HG02852 (cell line): Measurements from ENCODE around the gene DNM1.

Experiments
- ATAC-seq: cut with Tn5 transposase; IDR thresholded peaks from one replicate; pipeline ENCODE4 v1.9.1; 2021; ENCODE audit warnings: mild to moderate bottlenecking, moderate library complexity; ENCODE audit not compliant: unreplicated experiment

Gene DNM1

DNA sequence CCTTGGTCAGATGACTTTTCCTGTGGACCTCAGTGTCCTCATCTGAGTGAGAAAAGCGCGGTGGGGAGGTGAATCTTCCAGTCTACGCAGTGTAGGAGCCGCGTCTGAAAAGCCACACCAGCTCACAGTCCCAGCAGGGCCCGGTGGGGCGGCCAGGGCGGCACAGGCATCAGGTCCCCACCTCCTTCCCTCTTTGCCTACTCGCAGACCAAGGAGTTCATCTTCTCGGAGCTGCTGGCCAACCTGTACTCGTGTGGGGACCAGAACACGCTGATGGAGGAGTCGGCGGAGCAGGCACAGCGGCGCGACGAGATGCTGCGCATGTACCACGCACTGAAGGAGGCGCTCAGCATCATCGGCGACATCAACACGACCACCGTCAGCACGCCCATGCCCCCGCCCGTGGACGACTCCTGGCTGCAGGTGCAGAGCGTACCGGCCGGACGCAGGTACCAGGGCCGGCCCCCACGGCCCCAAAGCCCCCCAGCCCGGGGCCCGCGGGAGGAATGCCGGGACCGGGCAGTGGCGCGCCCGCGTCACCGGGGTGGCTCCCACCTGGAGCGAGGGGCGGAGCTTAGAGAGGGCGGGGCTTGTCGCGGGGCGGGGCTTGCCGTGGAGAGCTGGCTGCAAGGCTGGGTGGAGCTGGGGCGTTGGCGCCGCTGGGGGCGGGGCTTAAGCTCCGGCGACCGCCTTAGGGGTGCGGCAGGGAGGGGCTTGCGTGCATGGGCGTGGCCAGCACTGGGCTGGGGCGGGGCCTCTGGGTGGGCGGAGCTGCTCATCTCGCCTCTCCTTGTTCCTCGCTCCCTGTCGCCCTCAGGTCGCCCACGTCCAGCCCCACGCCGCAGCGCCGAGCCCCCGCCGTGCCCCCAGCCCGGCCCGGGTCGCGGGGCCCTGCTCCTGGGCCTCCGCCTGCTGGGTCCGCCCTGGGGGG, 47.0 kb downstream of the DNM1 start:
- ATAC-seq: peak; percentile 82

- ATAC-seq: peak; percentile 21
Observed at GRCh38 chr9:128250839-128251731, 47.9 kb downstream of the DNM1 start.

GRCh38 chr9:128251732-128252100, 48.5 kb downstream of the DNM1 start:
- no peak for ATAC-seq

- ATAC-seq: no peak
Observed at GRCh38 chr9:128252317-128253139, 49.3 kb downstream of the DNM1 start.

GRCh38 chr9:128253140-128253990, 50.2 kb downstream of the DNM1 start:
- no peak for ATAC-seq

- no peak for ATAC-seq
Observed at GRCh38 chr9:128253991-128254346, 50.8 kb downstream of the DNM1 start.

DNA sequence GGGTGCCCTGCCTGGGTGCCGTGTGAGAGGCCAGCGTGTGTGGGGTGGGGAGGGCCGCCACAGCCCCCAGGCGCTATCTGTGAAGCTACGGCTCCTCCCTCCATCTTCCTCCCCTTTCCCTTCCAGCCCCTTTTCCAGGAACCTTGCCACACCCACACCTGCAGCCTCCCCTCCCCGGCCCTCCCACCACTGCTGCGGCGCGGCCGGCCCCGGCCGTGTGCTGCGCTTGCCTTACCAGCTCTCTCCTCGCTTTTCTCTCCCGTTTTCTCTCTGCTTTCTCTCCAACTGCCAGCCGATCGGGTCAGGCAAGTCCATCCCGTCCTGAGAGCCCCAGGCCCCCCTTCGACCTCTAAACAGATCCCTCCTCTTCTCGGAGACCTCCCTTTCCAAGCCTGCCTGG, 51.2 kb downstream of the DNM1 start:
- ATAC-seq: no peak

- no peak for ATAC-seq
Observed at GRCh38 chr9:128254855-128255759, 51.9 kb downstream of the DNM1 start.

- no peak for ATAC-seq
Observed at GRCh38 chr9:128257086-128257825, 54.1 kb downstream of the DNM1 start.

GRCh38 chr9:128257907-128258306, 54.7 kb downstream of the DNM1 start:
- ATAC-seq: no peak

- ATAC-seq: no peak
Observed at GRCh38 chr9:128258326-128258725, 55.1 kb downstream of the DNM1 start.

GRCh38 chr9:128259156-128259555, 56.0 kb downstream of the DNM1 start:
- no peak for ATAC-seq

- ATAC-seq: no peak
Observed at GRCh38 chr9:128260340-128260739, 57.2 kb downstream of the DNM1 start.

- no peak for ATAC-seq
Observed at GRCh38 chr9:128262687-128263086, 59.5 kb downstream of the DNM1 start.

DNA sequence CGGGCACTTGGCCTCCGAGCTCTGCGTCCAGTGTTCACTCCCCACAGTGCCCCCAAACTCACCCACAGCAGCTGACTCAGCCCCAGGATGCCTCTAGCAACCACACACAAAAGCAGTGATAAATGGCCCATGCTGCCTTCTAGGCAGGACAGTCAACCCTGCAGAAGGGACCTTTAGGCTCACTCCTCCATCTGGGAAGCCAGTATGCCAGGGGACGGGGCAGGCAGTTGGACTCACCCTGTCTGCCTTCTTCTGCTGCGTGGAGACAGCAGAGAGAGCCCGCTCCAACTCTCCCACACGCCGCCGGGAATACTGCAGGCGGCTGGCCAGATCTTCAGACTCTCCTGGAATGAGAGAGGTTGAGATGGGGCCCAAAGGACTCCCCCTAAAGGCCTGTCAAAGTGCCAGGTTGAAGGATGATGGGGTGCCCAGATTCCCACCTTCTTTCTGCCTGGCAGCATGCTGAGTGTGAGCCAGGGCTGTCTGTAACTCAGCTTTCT, 62.2 kb downstream of the DNM1 start:
- no peak for ATAC-seq

DNA sequence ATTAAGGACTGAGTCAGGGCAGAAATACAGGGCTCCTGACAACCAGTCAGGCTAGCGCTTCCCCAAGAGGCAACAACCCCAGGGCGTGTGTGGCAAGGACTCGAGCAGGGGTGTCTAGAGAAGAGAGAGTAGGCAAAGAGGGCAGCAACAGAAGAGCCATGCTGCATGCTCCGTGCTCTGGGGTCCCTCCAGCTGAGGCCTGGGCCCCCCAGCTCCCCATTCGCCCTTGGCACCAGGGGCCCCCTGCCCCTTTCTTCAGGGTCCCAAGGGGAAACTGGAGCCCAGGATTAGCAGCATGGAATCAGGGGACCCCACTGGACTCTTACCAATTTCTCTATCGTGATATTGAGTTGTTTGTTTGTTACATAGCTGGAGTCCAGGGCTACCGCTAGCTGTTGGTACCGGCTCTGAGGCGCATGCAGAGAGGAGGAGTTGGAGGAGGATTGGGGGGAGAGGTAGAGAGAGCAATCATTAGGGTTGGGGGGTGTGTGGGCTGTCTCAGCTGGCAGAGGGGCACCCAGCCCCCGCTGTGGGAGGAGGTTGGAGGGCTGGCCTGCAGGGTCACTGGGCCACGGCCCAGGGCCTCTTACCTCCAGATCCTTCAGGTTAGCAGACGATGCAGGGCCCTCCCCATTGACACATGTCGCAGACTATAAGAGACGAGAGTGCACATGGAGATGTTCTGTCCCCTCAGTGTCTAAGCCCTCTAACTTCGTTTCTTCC, 63.9 kb downstream of the DNM1 start:
- no peak for ATAC-seq

DNA sequence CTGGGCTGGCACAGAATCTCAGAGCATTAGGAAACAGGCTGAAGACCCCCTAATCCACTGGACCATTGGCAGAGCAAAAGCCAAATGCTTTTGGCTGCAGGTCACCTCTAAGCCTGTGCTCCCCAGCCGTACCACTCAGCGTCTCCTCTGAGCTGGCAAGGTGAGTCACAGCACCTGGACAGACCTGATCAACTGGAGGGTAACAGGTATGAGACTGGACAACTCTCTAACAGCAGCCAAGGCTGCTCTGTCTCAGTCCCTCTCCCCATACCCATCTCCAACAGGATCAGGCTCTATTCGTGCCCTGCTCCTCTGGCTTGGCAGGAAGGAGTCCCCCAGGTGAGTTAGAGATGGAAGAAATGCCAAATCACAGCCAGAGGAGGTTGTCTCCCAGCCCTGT, 67.9 kb downstream of the DNM1 start:
- no peak for ATAC-seq

- ATAC-seq: no peak
Observed at GRCh38 chr9:128271512-128271911, 68.3 kb downstream of the DNM1 start.
